Astrocyte (in vitro differentiated cells and primary cell): ENCODE data around the gene CTNNA3.

ENCODE experiments used
- EZH2 ChIP-seq: IDR thresholded peaks from 2 replicates; pipeline ENCODE4 v1.6.1; 2012; ENCODE audit warnings: mild to moderate bottlenecking, low read length, inconsistent platforms; ENCODE audit not compliant: insufficient read depth
- TF ChIP-seq, protein P1 (sequence below): IDR thresholded peaks from 2 replicates; pipeline ENCODE4 v1.5.1; 2011; ENCODE audit warnings: low read depth, mild to moderate bottlenecking, inconsistent platforms, low read length, moderate library complexity; ENCODE audit not compliant: insufficient read depth

DNA sequence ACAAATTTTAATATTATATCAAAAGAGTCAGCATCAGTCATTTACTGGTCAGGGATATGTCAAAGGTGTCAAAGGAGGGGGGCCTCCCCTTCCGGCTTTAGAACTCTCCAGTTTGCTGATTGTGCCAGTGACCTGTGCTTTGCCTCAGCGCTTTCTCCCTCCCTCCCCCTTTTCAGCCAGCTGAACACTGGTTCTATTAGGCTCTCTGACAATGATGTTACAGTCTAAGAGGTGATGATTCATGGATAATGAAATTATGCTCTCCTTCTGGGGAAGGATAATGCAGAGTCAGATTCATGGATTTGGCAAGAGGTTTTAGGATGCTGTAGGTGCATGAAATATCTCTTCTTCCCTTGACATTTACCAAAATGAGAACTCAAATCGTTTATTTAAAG is 764.0 kb downstream of the CTNNA3 start:
- TF ChIP-seq, protein P1, sequence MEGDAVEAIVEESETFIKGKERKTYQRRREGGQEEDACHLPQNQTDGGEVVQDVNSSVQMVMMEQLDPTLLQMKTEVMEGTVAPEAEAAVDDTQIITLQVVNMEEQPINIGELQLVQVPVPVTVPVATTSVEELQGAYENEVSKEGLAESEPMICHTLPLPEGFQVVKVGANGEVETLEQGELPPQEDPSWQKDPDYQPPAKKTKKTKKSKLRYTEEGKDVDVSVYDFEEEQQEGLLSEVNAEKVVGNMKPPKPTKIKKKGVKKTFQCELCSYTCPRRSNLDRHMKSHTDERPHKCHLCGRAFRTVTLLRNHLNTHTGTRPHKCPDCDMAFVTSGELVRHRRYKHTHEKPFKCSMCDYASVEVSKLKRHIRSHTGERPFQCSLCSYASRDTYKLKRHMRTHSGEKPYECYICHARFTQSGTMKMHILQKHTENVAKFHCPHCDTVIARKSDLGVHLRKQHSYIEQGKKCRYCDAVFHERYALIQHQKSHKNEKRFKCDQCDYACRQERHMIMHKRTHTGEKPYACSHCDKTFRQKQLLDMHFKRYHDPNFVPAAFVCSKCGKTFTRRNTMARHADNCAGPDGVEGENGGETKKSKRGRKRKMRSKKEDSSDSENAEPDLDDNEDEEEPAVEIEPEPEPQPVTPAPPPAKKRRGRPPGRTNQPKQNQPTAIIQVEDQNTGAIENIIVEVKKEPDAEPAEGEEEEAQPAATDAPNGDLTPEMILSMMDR: no peak
- TF ChIP-seq EZH2: no peak
